Brain microvascular endothelial cell (primary cell): ENCODE data around the gene MYLIP.

Experiments used
- DNase-seq: peaks from one replicate; pipeline ENCODE4 v3.0.0-alpha.2; 2020
- H3K27ac ChIP-seq: fragments of 250-450 bp; sonication (Bioruptor Pico); 2 replicates; pipeline ENCODE4 v1.5.1; 2020; ENCODE audit warnings: mild to moderate bottlenecking, moderate library complexity
- H3K27me3 ChIP-seq: fragments of 250-450 bp; sonication (Bioruptor Pico); replicated peaks from 2 replicates; pipeline ENCODE4 v1.5.1; 2020; ENCODE audit warnings: mild to moderate bottlenecking
- H3K36me3 ChIP-seq: fragments of 250-450 bp; sonication (Bioruptor Pico); replicated peaks from 2 replicates; pipeline ENCODE4 v1.5.1; 2020; ENCODE audit warnings: mild to moderate bottlenecking
- H3K4me3 ChIP-seq: 2 replicates; pipeline ENCODE4 v1.5.1; 2011; ENCODE audit warnings: low read depth, mild to moderate bottlenecking, control low read depth, low read length, moderate library complexity
- in situ Hi-C: cut with HindIII; loops from 2 replicates; pipeline ENCODE4 v1.10.0; 2017; ENCODE audit warnings: low sequenced_read_pairs, low pct_ligation_motif_present
- TF ChIP-seq, protein P1 (sequence below): IDR thresholded peaks from 2 replicates; pipeline ENCODE4 v1.5.1; 2011; ENCODE audit warnings: low read depth, mild to moderate bottlenecking, moderate library complexity, low read length, control low read depth, inconsistent platforms; ENCODE audit errors: missing control alignments

MYLIP gene

GRCh38 chr6:16086965-16087364 is 41.9 kb upstream of the MYLIP start:
- H3K27ac ChIP-seq, result no peak overlapping the region
- TF ChIP-seq, protein P1, sequence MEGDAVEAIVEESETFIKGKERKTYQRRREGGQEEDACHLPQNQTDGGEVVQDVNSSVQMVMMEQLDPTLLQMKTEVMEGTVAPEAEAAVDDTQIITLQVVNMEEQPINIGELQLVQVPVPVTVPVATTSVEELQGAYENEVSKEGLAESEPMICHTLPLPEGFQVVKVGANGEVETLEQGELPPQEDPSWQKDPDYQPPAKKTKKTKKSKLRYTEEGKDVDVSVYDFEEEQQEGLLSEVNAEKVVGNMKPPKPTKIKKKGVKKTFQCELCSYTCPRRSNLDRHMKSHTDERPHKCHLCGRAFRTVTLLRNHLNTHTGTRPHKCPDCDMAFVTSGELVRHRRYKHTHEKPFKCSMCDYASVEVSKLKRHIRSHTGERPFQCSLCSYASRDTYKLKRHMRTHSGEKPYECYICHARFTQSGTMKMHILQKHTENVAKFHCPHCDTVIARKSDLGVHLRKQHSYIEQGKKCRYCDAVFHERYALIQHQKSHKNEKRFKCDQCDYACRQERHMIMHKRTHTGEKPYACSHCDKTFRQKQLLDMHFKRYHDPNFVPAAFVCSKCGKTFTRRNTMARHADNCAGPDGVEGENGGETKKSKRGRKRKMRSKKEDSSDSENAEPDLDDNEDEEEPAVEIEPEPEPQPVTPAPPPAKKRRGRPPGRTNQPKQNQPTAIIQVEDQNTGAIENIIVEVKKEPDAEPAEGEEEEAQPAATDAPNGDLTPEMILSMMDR, result no peak
- H3K36me3 ChIP-seq, result no peaks in the 10 kb centered on the region
- in situ Hi-C loops, result no loop called here
- DNase-seq, result no peak
- H3K27me3 ChIP-seq, result no peaks in the 10 kb centered on the region
- H3K4me3 ChIP-seq, result no peak overlapping the region

DNA sequence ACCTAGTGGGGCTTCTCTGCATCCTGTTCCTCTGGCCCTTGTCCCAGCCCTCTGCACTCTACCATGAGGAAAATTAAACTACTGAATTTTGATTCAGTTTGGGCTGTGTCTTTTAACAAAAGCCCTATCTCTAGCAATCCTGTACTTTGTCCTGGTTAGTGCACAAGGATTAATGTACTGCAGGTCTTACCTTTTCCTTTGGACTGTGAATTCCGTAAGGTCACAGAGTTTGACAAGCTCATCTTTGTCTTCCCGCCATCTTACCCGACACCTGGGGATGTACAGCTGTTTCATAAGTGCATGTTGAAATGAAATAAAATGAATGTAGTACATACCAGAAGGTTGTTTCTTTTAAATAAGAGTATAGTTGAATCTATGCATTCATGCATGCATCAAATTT is 41.5 kb upstream of the MYLIP start:
- no peak overlapping the region for H3K4me3 ChIP-seq
- H3K36me3 ChIP-seq, result no peaks in the 10 kb centered on the region
- TF ChIP-seq, protein P1, result no peak
- in situ Hi-C loops, result no loop called here
- H3K27ac ChIP-seq, result no peak overlapping the region
- no peak for DNase-seq
- H3K27me3 ChIP-seq, result no peaks in the 10 kb centered on the region

DNA sequence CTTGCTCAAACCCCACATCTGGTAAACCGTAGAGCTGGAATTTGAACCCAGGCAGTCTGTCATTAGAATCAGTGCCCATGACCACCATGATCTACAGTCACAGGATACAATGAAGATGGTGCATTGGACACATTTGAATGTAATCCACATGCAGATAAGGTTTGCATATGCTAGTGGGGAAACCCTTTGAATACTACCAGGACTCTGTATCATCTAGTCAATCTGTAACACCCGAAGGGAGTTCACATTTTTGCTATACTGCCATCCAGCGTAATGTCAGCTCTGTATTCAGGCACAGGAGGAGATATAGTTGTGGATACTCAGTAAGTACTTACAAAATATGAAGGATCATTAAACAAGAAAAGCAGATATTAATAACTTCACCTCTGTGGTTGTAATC is 40.5 kb upstream of the MYLIP start:
- TF ChIP-seq, protein P1, result no peak
- in situ Hi-C loops, result no loop called here
- H3K27me3 ChIP-seq, result no peaks in the 10 kb centered on the region
- H3K27ac ChIP-seq, result no peak overlapping the region
- no peak for DNase-seq
- H3K36me3 ChIP-seq, result no peaks in the 10 kb centered on the region
- no peak overlapping the region for H3K4me3 ChIP-seq

DNA sequence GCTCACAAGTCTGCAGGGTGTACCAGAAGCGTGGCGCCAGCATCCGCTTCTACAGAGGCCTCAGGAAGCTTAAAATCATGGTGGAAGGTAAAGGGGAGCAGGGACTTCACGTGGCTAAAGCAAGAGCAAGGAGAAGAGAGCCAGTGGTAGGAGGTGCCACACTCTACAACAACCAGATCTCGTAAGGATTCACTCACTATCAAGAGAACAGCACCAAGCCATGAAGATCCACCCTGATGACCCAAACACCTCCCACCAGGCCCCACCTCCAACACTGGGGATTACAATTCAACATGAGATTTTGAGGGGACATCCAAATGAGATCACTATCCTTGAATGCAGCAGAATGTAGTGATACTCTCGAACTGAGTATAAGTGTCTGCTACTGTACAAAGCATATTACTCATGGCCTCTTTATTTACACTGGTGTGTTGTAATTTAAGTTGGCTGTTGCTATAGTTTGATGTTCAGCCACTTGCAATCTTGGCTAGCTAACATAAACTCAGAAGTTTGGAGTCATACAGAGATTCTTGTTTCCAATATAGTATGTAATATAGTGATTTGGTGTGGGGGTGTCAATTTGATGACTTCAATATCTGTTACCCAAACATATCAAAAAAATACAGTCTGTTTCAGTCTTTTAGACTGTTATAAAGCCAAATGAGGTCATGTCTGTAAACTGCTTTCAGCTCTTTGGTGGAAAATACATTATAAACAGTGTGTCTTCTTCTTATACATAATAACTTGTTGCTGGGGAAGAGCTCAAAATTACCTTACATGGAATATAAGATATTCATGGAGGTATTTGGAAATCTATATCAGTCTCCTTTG is 39.4 kb upstream of the MYLIP start:
- no peak overlapping the region for H3K4me3 ChIP-seq
- H3K27me3 ChIP-seq, result no peaks in the 10 kb centered on the region
- no peak for DNase-seq
- TF ChIP-seq, protein P1, result no peak
- H3K27ac ChIP-seq, result no peak overlapping the region
- no peaks in the 10 kb centered on the region for H3K36me3 ChIP-seq
- in situ Hi-C loops, result no loop called here

- H3K27me3 ChIP-seq, result no peaks in the 10 kb centered on the region
- no peak overlapping the region for H3K27ac ChIP-seq
- no peaks in the 10 kb centered on the region for H3K36me3 ChIP-seq
- TF ChIP-seq, protein P1, result no peak
- H3K4me3 ChIP-seq, result no peak overlapping the region
- no peak for DNase-seq
- in situ Hi-C loops, result no loop called here
Measured at GRCh38 chr6:16090452-16090851, 38.4 kb upstream of the MYLIP start.

DNA sequence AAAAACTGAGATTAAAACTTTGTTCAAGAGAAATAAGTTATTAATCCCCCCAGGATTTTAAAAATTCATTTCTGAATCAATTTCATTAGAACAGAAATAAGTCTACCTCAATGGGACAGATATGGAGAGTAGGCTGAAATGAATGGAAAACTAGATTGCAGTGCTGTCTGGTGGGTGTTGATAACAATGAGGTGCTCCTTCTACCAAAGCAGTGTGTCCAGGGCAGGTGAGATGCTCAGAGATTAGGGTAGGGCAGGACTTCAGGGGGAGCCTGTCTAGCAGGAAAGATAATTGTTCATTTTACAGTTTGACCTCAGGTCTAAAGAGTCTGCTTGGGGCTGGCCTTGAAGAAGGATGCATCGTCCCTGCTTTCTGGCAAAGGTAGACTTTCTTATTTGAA is 38.0 kb upstream of the MYLIP start:
- DNase-seq, result no peak
- H3K36me3 ChIP-seq, result no peaks in the 10 kb centered on the region
- TF ChIP-seq, protein P1, result no peak
- no peak overlapping the region for H3K4me3 ChIP-seq
- H3K27ac ChIP-seq, result no peak overlapping the region
- in situ Hi-C loops, result no loop called here
- no peaks in the 10 kb centered on the region for H3K27me3 ChIP-seq
